ENCODE measurements around the gene CELF1.

The CELF1 gene

GRCh38 chr11:47495011-47495855 lies 57.7 kb downstream of the CELF1 start:
- DNase-seq: no peak
- Histone ChIP-seq H3K4me3 (ENCODE audit: low read depth, low read length) (no peak overlapping the region), H3K36me3 (peaks cover 40% of the 10 kb centered on the region), H3K27me3 (ENCODE audit: insufficient read depth, low read depth, severe bottlenecking) (no peaks in the 10 kb centered on the region), H3K9me3 (ENCODE audit: severe bottlenecking) (no peaks in the 10 kb centered on the region), H3K27ac (no peak overlapping the region)
- TF ChIP-seq CTCF (IDR thresholded peaks at IDR 0.05; ENCODE audit: low read depth, low read length): no peak

GRCh38 chr11:47489395-47489755 lies 63.6 kb downstream of the CELF1 start:
- TF ChIP-seq CTCF (IDR thresholded peaks at IDR 0.05; ENCODE audit: low read depth, low read length): no peak
- H3K27me3 ChIP-seq (ENCODE audit: insufficient read depth, low read depth, severe bottlenecking): no peaks in the 10 kb centered on the region
- peaks cover 54% of the 10 kb centered on the region for H3K36me3 ChIP-seq
- no peak overlapping the region for H3K4me3 ChIP-seq (ENCODE audit: low read depth, low read length)
- no peaks in the 10 kb centered on the region for H3K9me3 ChIP-seq (ENCODE audit: severe bottlenecking)
- no peak for DNase-seq
- no peak overlapping the region for H3K27ac ChIP-seq

- H3K9me3 ChIP-seq (ENCODE audit: severe bottlenecking): no peaks in the 10 kb centered on the region
- H3K36me3 ChIP-seq: peaks cover 53% of the 10 kb centered on the region
Measured at GRCh38 chr11:47488674-47489394, 64.1 kb downstream of the CELF1 start.

GRCh38 chr11:47488111-47488510 lies 64.8 kb downstream of the CELF1 start:
- Histone ChIP-seq H3K4me3 (ENCODE audit: low read depth, low read length) (no peak overlapping the region), H3K27me3 (ENCODE audit: insufficient read depth, low read depth, severe bottlenecking) (no peaks in the 10 kb centered on the region), H3K36me3 (peaks cover 56% of the 10 kb centered on the region), H3K9me3 (ENCODE audit: severe bottlenecking) (no peaks in the 10 kb centered on the region), H3K27ac (no peak overlapping the region)
- DNase-seq: no peak
- TF ChIP-seq CTCF (IDR thresholded peaks at IDR 0.05; ENCODE audit: low read depth, low read length): no peak

More at GRCh38 chr11:47488674-47489394, 64.1 kb downstream of the CELF1 start:
- no peak for TF ChIP-seq CTCF (IDR thresholded peaks at IDR 0.05; ENCODE audit: low read depth, low read length)
- Histone ChIP-seq H3K4me3 (ENCODE audit: low read depth, low read length) (no peak overlapping the region), H3K27me3 (ENCODE audit: insufficient read depth, low read depth, severe bottlenecking) (no peaks in the 10 kb centered on the region), H3K27ac (no peak overlapping the region)
- no peak for DNase-seq

- Histone ChIP-seq H3K9me3 (ENCODE audit: severe bottlenecking) (no peaks in the 10 kb centered on the region), H3K27ac (no peak overlapping the region), H3K4me3 (ENCODE audit: low read depth, low read length) (no peak overlapping the region), H3K36me3 (peaks cover 59% of the 10 kb centered on the region), H3K27me3 (ENCODE audit: insufficient read depth, low read depth, severe bottlenecking) (no peaks in the 10 kb centered on the region)
- DNase-seq: no peak
- TF ChIP-seq CTCF (IDR thresholded peaks at IDR 0.05; ENCODE audit: low read depth, low read length): no peak
Measured at GRCh38 chr11:47487421-47487820, 65.5 kb downstream of the CELF1 start.

Measured in WERI-Rb-1 (cell line).